ENCODE measurements around the gene MICALL1. TPM values are rescaled to one million over a fixed set of nuclear protein-coding genes. Genes with fewer than 3 reads are reported as not detected.
"Not testable (repeated sequence)": the region's sequence is repeated elsewhere in the genome, so short reads cannot be mapped to it uniquely, and the experiment has no call there.

The MICALL1 gene
- total RNA-seq, 1 donor from 2014 or later: 11.0 TPM

GRCh38 chr22:37955825-37956397, 49.8 kb downstream of the MICALL1 start:
- peaks cover 25 to 29% (median 29%) of the 10 kb centered on the region in 3 donors for H3K4me1 ChIP-seq (ENCODE audit: control insufficient read depth in 3 of 3, insufficient read depth in 3 of 3, low read length in 3 of 3)
- H3K9ac ChIP-seq (ENCODE audit: low read depth in 1 of 3, low read length in 3 of 3); H3K27me3 ChIP-seq (ENCODE audit: control insufficient read depth in 3 of 3, insufficient read depth in 3 of 3, low read length in 3 of 3); H3K27ac ChIP-seq (ENCODE audit: low read depth, low read length); H3K9me3 ChIP-seq (ENCODE audit: control insufficient read depth in 3 of 3, low read length in 3 of 3); H3K4me3 ChIP-seq (ENCODE audit: low read length in 3 of 3): not testable (repeated sequence)
- H3K36me3 ChIP-seq (ENCODE audit: control insufficient read depth in 3 of 3, insufficient read depth in 3 of 3, low read length in 3 of 3): peaks cover 29 to 30% (median 30%) of the 10 kb centered on the region in 3 donors

GRCh38 chr22:37957232-37957631, 51.1 kb downstream of the MICALL1 start:
- Histone ChIP-seq H3K9ac (ENCODE audit: low read depth in 1 of 3, low read length in 3 of 3) (peak overlapping the region in 2 of 3 donors; percentile 33 to 45), H3K4me3 (ENCODE audit: low read length in 3 of 3) (no peak overlapping the region), H3K36me3 (ENCODE audit: control insufficient read depth in 3 of 3, insufficient read depth in 3 of 3, low read length in 3 of 3) (peaks cover 40 to 42% (median 42%) of the 10 kb centered on the region in 3 donors), H3K9me3 (ENCODE audit: control insufficient read depth in 3 of 3, low read length in 3 of 3) (no peaks in the 10 kb centered on the region), H3K27ac (ENCODE audit: low read depth, low read length) (no peak overlapping the region), H3K27me3 (ENCODE audit: control insufficient read depth in 3 of 3, insufficient read depth in 3 of 3, low read length in 3 of 3) (peaks cover 0 to 5% (median 0%) of the 10 kb centered on the region in 3 donors), H3K4me1 (ENCODE audit: control insufficient read depth in 3 of 3, insufficient read depth in 3 of 3, low read length in 3 of 3) (peaks cover 25 to 29% (median 29%) of the 10 kb centered on the region in 3 donors)

- Histone ChIP-seq H3K4me3 (ENCODE audit: low read length in 3 of 3) (no peak overlapping the region), H3K4me1 (ENCODE audit: control insufficient read depth in 3 of 3, insufficient read depth in 3 of 3, low read length in 3 of 3) (peaks cover 12 to 19% (median 16%) of the 10 kb centered on the region in 3 donors), H3K9me3 (ENCODE audit: control insufficient read depth in 3 of 3, low read length in 3 of 3) (no peaks in the 10 kb centered on the region), H3K27me3 (ENCODE audit: control insufficient read depth in 3 of 3, insufficient read depth in 3 of 3, low read length in 3 of 3) (no peaks in the 10 kb centered on the region), H3K9ac (ENCODE audit: low read depth in 1 of 3, low read length in 3 of 3) (no peak overlapping the region), H3K27ac (ENCODE audit: low read depth, low read length) (no peak overlapping the region), H3K36me3 (ENCODE audit: control insufficient read depth in 3 of 3, insufficient read depth in 3 of 3, low read length in 3 of 3) (peaks cover 42 to 48% (median 46%) of the 10 kb centered on the region in 3 donors)
These were observed 53.2 kb downstream of the MICALL1 start for GRCh38 chr22:37959231-37959825.

GRCh38 chr22:37961062-37961461, 55.0 kb downstream of the MICALL1 start:
- H3K4me3 ChIP-seq (ENCODE audit: low read length in 3 of 3): no peak overlapping the region
- peaks cover 42 to 48% (median 46%) of the 10 kb centered on the region in 3 donors for H3K36me3 ChIP-seq (ENCODE audit: control insufficient read depth in 3 of 3, insufficient read depth in 3 of 3, low read length in 3 of 3)
- H3K9me3 ChIP-seq (ENCODE audit: control insufficient read depth in 3 of 3, low read length in 3 of 3): no peaks in the 10 kb centered on the region
- no peaks in the 10 kb centered on the region for H3K27me3 ChIP-seq (ENCODE audit: control insufficient read depth in 3 of 3, insufficient read depth in 3 of 3, low read length in 3 of 3)
- H3K4me1 ChIP-seq (ENCODE audit: control insufficient read depth in 3 of 3, insufficient read depth in 3 of 3, low read length in 3 of 3): peaks cover 10 to 17% (median 12%) of the 10 kb centered on the region in 3 donors
- no peak overlapping the region for H3K9ac ChIP-seq (ENCODE audit: low read depth in 1 of 3, low read length in 3 of 3)
- H3K27ac ChIP-seq (ENCODE audit: low read depth, low read length): no peak overlapping the region

GRCh38 chr22:37965940-37966664, 60.0 kb downstream of the MICALL1 start:
- H3K4me1 ChIP-seq (ENCODE audit: control insufficient read depth in 3 of 3, insufficient read depth in 3 of 3, low read length in 3 of 3): peaks cover 0 to 6% (median 5%) of the 10 kb centered on the region in 3 donors
- H3K27ac ChIP-seq (ENCODE audit: low read depth, low read length): no peak overlapping the region
- H3K36me3 ChIP-seq (ENCODE audit: control insufficient read depth in 3 of 3, insufficient read depth in 3 of 3, low read length in 3 of 3): peaks cover 37 to 41% (median 39%) of the 10 kb centered on the region in 3 donors
- H3K4me3 ChIP-seq (ENCODE audit: low read length in 3 of 3): no peak overlapping the region
- no peak overlapping the region for H3K9ac ChIP-seq (ENCODE audit: low read depth in 1 of 3, low read length in 3 of 3)
- no peaks in the 10 kb centered on the region for H3K27me3 ChIP-seq (ENCODE audit: control insufficient read depth in 3 of 3, insufficient read depth in 3 of 3, low read length in 3 of 3)
- no peaks in the 10 kb centered on the region for H3K9me3 ChIP-seq (ENCODE audit: control insufficient read depth in 3 of 3, low read length in 3 of 3)

GRCh38 chr22:37967147-37967546, 61.0 kb downstream of the MICALL1 start:
- Histone ChIP-seq H3K36me3 (ENCODE audit: control insufficient read depth in 3 of 3, insufficient read depth in 3 of 3, low read length in 3 of 3) (peaks cover 28 to 30% (median 30%) of the 10 kb centered on the region in 3 donors), H3K9ac (ENCODE audit: low read depth in 1 of 3, low read length in 3 of 3) (no peak overlapping the region), H3K27ac (ENCODE audit: low read depth, low read length) (no peak overlapping the region)

GRCh38 chr22:37967637-37968451, 61.7 kb downstream of the MICALL1 start:
- no peaks in the 10 kb centered on the region for H3K27me3 ChIP-seq (ENCODE audit: control insufficient read depth in 3 of 3, insufficient read depth in 3 of 3, low read length in 3 of 3)
- no peak overlapping the region for H3K27ac ChIP-seq (ENCODE audit: low read depth, low read length)
- no peak overlapping the region for H3K9ac ChIP-seq (ENCODE audit: low read depth in 1 of 3, low read length in 3 of 3)
- peaks cover 25 to 27% (median 27%) of the 10 kb centered on the region in 3 donors for H3K36me3 ChIP-seq (ENCODE audit: control insufficient read depth in 3 of 3, insufficient read depth in 3 of 3, low read length in 3 of 3)
- peaks cover 0 to 6% (median 5%) of the 10 kb centered on the region in 3 donors for H3K4me1 ChIP-seq (ENCODE audit: control insufficient read depth in 3 of 3, insufficient read depth in 3 of 3, low read length in 3 of 3)
- H3K9me3 ChIP-seq (ENCODE audit: control insufficient read depth in 3 of 3, low read length in 3 of 3): no peaks in the 10 kb centered on the region
- no peak overlapping the region for H3K4me3 ChIP-seq (ENCODE audit: low read length in 3 of 3)

More at GRCh38 chr22:37967147-37967546, 61.0 kb downstream of the MICALL1 start:
- no peak overlapping the region for H3K4me3 ChIP-seq (ENCODE audit: low read length in 3 of 3)
- no peaks in the 10 kb centered on the region for H3K27me3 ChIP-seq (ENCODE audit: control insufficient read depth in 3 of 3, insufficient read depth in 3 of 3, low read length in 3 of 3)
- H3K4me1 ChIP-seq (ENCODE audit: control insufficient read depth in 3 of 3, insufficient read depth in 3 of 3, low read length in 3 of 3): peaks cover 0 to 6% (median 5%) of the 10 kb centered on the region in 3 donors
- H3K9me3 ChIP-seq (ENCODE audit: control insufficient read depth in 3 of 3, low read length in 3 of 3): no peaks in the 10 kb centered on the region

- peaks cover 22 to 25% (median 24%) of the 10 kb centered on the region in 3 donors for H3K36me3 ChIP-seq (ENCODE audit: control insufficient read depth in 3 of 3, insufficient read depth in 3 of 3, low read length in 3 of 3)
- no peaks in the 10 kb centered on the region for H3K9me3 ChIP-seq (ENCODE audit: control insufficient read depth in 3 of 3, low read length in 3 of 3)
- no peak overlapping the region for H3K9ac ChIP-seq (ENCODE audit: low read depth in 1 of 3, low read length in 3 of 3)
- no peaks in the 10 kb centered on the region for H3K27me3 ChIP-seq (ENCODE audit: control insufficient read depth in 3 of 3, insufficient read depth in 3 of 3, low read length in 3 of 3)
- no peak overlapping the region for H3K4me3 ChIP-seq (ENCODE audit: low read length in 3 of 3)
- H3K4me1 ChIP-seq (ENCODE audit: control insufficient read depth in 3 of 3, insufficient read depth in 3 of 3, low read length in 3 of 3): peaks cover 0 to 6% (median 5%) of the 10 kb centered on the region in 3 donors
- H3K27ac ChIP-seq (ENCODE audit: low read depth, low read length): no peak overlapping the region
These were observed 62.6 kb downstream of the MICALL1 start for GRCh38 chr22:37968452-37969251.

- no peaks in the 10 kb centered on the region for H3K4me1 ChIP-seq (ENCODE audit: control insufficient read depth in 3 of 3, insufficient read depth in 3 of 3, low read length in 3 of 3)
- H3K27ac ChIP-seq (ENCODE audit: low read depth, low read length): no peak overlapping the region
- no peaks in the 10 kb centered on the region for H3K9me3 ChIP-seq (ENCODE audit: control insufficient read depth in 3 of 3, low read length in 3 of 3)
- H3K4me3 ChIP-seq (ENCODE audit: low read length in 3 of 3): no peak overlapping the region
- no peaks in the 10 kb centered on the region for H3K27me3 ChIP-seq (ENCODE audit: control insufficient read depth in 3 of 3, insufficient read depth in 3 of 3, low read length in 3 of 3)
- H3K36me3 ChIP-seq (ENCODE audit: control insufficient read depth in 3 of 3, insufficient read depth in 3 of 3, low read length in 3 of 3): peaks cover 22 to 28% (median 24%) of the 10 kb centered on the region in 3 donors
- H3K9ac ChIP-seq (ENCODE audit: low read depth in 1 of 3, low read length in 3 of 3): peak overlapping the region in 1 of 3 donors; percentile 33
These were observed 64.8 kb downstream of the MICALL1 start for GRCh38 chr22:37970864-37971263.

All from skeletal muscle tissue (tissue), 4 donors.